ENCODE measurements around the gene HNF4A. TPM values are rescaled to one million over a fixed set of nuclear protein-coding genes. Genes with fewer than 3 reads are reported as not detected.

HNF4A gene
- total RNA-seq, 3 donors from 2014 or later (not counting 1 experiment from before 2014, with no cell fraction given), result not detected

DNA sequence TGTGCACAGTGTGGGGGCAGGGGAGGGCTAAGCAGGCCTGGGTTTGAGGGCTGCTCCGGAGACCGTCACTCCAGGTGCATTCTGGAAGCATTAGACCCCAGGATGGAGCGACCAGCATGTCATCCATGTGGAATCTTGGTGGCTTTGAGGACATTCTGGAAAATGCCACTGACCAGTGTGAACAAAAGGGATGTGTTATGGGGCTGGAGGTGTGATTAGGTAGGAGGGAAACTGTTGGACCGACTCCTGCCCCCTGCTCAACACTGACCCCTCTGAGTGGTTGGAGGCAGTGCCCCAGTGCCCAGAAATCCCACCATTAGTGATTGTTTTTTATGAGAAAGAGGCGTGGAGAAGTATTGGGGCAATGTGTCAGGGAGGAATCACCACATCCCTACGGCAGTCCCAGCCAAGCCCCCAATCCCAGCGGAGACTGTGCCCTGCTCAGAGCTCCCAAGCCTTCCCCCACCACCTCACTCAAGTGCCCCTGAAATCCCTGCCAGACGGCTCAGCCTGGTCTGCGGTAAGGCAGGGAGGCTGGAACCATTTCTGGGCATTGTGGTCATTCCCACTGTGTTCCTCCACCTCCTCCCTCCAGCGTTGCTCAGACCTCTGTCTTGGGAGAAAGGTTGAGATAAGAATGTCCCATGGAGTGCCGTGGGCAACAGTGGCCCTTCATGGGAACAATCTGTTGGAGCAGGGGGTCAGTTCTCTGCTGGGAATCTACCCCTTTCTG lies 76.2 kb downstream of the HNF4A start:
- no peak overlapping the region for H3K4me3 ChIP-seq (ENCODE audit: low read length)
- H3K36me3 ChIP-seq (ENCODE audit: control insufficient read depth, insufficient read depth, low read length), result no peaks in the 10 kb centered on the region
- Mint-ChIP-seq H3K9me3 (no peaks in the 10 kb centered on the region), H3K36me3 (no peaks in the 10 kb centered on the region), H3K27me3 (ENCODE audit: low read depth in 2 of 2) (peaks cover 0 to 7% of the 10 kb centered on the region in 2 donors), H3K4me1 (peaks cover 0 to 4% of the 10 kb centered on the region in 2 donors), H3K27ac (no peak overlapping the region), H3K4me3 (no peak overlapping the region)
- intact Hi-C loops (cut with micrococcal nuclease), result no loop called here
- DNase-seq (no peak), ATAC-seq (no peak)
- no peaks in the 10 kb centered on the region for H3K27me3 ChIP-seq (ENCODE audit: control insufficient read depth, insufficient read depth, low read length)
- no peaks in the 10 kb centered on the region for H3K4me1 ChIP-seq (ENCODE audit: control insufficient read depth, insufficient read depth, low read length)
- 69% methylated on average over 9 of the region's 11 CpGs for WGBS (ENCODE audit: insufficient coverage)
- H3K27ac ChIP-seq (ENCODE audit: low read length), result no peak overlapping the region
- TF ChIP-seq, protein P1, sequence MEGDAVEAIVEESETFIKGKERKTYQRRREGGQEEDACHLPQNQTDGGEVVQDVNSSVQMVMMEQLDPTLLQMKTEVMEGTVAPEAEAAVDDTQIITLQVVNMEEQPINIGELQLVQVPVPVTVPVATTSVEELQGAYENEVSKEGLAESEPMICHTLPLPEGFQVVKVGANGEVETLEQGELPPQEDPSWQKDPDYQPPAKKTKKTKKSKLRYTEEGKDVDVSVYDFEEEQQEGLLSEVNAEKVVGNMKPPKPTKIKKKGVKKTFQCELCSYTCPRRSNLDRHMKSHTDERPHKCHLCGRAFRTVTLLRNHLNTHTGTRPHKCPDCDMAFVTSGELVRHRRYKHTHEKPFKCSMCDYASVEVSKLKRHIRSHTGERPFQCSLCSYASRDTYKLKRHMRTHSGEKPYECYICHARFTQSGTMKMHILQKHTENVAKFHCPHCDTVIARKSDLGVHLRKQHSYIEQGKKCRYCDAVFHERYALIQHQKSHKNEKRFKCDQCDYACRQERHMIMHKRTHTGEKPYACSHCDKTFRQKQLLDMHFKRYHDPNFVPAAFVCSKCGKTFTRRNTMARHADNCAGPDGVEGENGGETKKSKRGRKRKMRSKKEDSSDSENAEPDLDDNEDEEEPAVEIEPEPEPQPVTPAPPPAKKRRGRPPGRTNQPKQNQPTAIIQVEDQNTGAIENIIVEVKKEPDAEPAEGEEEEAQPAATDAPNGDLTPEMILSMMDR (IDR thresholded peaks at IDR 0.05), result no peak
- H3K9me3 ChIP-seq (ENCODE audit: control insufficient read depth, insufficient read depth, low read length), result no peaks in the 10 kb centered on the region

DNA sequence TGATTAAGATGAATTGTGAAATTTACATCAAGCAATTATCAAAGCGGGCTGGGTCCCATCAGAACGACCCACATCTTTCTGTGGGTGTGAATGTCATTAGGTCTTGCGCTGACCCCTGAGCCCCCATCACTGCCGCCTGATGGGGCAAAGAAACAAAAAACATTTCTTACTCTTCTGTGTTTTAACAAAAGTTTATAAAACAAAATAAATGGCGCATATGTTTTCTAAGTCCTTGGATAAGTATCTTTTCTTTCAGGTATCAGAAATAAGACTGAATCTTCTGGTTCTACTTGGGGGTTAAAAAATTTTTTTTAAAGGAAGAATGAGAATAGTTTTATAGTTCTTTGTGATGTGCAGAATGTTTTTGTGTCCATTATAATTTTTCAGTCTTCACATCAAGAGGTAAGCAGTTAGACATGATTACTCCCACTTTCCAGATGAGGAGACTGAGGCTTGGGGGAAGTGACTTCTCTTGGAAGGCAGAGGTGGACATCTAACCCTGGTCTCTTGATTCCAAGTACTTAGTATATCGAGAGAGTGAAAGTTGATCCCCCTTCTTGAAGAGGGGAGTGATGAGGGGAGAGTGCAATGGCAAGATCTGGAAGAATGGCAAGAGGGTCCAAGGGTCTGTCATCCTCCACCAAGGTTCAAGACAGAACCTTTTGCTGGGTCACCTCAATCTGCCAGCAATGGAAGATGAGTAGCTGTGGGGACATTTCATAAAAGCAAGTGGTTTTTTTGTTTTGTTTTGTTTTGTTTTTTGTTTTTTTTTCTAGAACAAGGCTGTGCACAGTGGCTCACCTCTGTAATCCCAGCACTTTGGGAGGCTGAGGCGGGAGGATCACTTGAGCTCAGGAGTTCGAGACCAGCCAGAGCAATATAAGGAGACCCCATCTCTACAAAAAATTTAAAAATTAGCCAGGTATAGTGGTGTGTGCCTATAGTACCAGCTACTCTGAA lies 77.4 kb downstream of the HNF4A start:
- Mint-ChIP-seq H3K27ac (no peak overlapping the region), H3K9me3 (no peaks in the 10 kb centered on the region), H3K4me3 (no peak overlapping the region), H3K27me3 (ENCODE audit: low read depth in 2 of 2) (peaks cover 0 to 7% of the 10 kb centered on the region in 2 donors), H3K4me1 (peaks cover 0 to 4% of the 10 kb centered on the region in 2 donors), H3K36me3 (no peaks in the 10 kb centered on the region)
- Histone ChIP-seq H3K27me3 (ENCODE audit: control insufficient read depth, insufficient read depth, low read length) (no peaks in the 10 kb centered on the region), H3K4me1 (ENCODE audit: control insufficient read depth, insufficient read depth, low read length) (no peaks in the 10 kb centered on the region), H3K4me3 (ENCODE audit: low read length) (no peak overlapping the region), H3K36me3 (ENCODE audit: control insufficient read depth, insufficient read depth, low read length) (no peaks in the 10 kb centered on the region), H3K9me3 (ENCODE audit: control insufficient read depth, insufficient read depth, low read length) (no peaks in the 10 kb centered on the region), H3K27ac (ENCODE audit: low read length) (no peak overlapping the region)
- TF ChIP-seq, protein P1 (IDR thresholded peaks at IDR 0.05), result no peak
- 85% methylated on average over 7 of the region's 8 CpGs for WGBS (ENCODE audit: insufficient coverage)
- DNase-seq (no peak), ATAC-seq (no peak)
- intact Hi-C loops (cut with micrococcal nuclease), result no loop called here

DNA sequence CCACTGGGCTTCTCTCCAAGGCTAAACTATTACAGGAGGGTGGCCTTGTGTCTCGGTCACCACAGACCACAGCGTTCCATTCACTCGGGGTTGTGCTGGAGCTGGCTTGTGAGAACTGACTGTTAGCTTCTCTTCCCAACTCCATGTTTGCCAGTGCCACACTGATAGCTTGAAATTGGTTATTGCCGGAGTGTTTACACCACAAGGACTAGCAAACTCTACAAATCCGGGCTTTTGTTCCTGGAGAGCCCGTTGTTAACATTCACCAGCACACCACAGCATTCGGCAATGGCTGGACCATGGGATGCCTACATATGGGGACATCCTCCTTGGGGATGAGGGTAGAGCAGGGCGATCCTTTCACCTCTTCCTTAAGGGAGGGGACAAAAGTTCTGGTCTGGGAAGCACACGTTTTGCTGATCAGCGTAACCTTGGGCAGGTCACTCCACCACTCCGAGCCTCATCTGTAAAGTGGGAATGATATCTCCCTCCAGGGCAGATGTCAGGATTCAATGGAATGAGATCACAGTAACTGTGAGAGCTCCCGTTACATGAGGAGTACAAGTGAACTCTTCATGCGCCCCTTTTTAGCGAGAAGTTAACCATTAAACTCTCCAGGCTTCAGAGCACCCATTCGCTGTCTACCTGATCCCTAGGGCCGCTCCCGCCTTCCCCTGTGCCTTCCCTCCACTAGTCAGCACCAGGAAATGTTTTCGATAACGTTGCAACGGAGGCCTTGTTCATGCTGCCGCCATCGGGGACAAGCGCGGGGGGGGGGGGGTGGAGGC lies 78.4 kb downstream of the HNF4A start:
- H3K27me3 ChIP-seq (ENCODE audit: control insufficient read depth, insufficient read depth, low read length), result no peaks in the 10 kb centered on the region
- Mint-ChIP-seq H3K36me3 (no peaks in the 10 kb centered on the region), H3K27ac (no peak overlapping the region), H3K9me3 (no peaks in the 10 kb centered on the region), H3K4me3 (no peak overlapping the region), H3K4me1 (peaks cover 0 to 4% of the 10 kb centered on the region in 2 donors), H3K27me3 (ENCODE audit: low read depth in 2 of 2) (peaks cover 0 to 7% of the 10 kb centered on the region in 2 donors)
- WGBS (ENCODE audit: insufficient coverage), result 83% methylated on average over 23 of the region's 24 CpGs
- H3K9me3 ChIP-seq (ENCODE audit: control insufficient read depth, insufficient read depth, low read length), result no peaks in the 10 kb centered on the region
- H3K36me3 ChIP-seq (ENCODE audit: control insufficient read depth, insufficient read depth, low read length), result no peaks in the 10 kb centered on the region
- H3K4me3 ChIP-seq (ENCODE audit: low read length), result no peak overlapping the region
- TF ChIP-seq, protein P1 (IDR thresholded peaks at IDR 0.05), result no peak
- no peak overlapping the region for H3K27ac ChIP-seq (ENCODE audit: low read length)
- DNase-seq (no peak), ATAC-seq (no peak)
- H3K4me1 ChIP-seq (ENCODE audit: control insufficient read depth, insufficient read depth, low read length), result no peaks in the 10 kb centered on the region
- intact Hi-C loops (cut with micrococcal nuclease), result no loop called here
